Measurements from ENCODE around the gene GRHPR.
"Not testable (repeated sequence)": the region's sequence is repeated elsewhere in the genome, so short reads cannot be mapped to it uniquely, and the experiment has no call there.

The GRHPR gene

DNA sequence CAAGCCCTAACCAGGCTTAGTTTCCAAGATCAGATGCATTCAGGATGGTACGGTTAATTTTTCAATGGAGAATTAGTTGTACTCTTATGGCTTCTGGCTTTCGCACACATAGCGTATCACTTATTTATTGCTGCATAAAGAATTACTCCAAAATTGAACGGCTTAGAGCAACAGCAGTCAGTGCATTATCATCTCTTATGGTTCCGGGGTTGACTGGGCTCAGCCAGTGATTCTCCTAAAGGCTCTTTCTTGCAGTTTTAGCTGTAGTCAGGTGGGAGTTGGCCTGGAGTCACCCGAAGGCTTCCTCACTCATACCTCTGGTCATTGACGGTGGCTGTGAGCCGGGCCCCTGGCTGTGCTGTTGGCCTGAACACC, 595 bp upstream of the GRHPR start:
- peak; percentile 67 for DNase-seq (ENCODE audit: low spot score)

DNA sequence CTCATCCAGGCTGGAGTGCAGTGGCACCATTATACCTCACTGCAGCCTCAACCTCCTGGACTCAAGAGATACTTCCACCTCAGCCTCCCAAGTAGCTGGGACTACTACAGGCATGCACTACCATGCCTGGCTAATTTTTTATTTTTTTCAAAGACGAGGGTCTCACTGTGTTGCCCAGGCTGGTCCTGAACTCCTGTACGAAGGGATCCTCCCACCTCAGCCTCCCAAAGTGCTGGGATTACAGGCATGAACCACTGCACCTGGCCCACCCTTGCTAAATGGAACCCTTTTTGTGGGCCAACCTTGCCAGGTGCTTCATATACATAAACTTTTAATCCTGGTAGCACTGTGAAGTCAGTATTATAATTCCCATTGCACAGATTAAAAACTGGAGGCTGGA, 1.0 kb downstream of the GRHPR start:
- no peak for DNase-seq (ENCODE audit: low spot score)

DNA sequence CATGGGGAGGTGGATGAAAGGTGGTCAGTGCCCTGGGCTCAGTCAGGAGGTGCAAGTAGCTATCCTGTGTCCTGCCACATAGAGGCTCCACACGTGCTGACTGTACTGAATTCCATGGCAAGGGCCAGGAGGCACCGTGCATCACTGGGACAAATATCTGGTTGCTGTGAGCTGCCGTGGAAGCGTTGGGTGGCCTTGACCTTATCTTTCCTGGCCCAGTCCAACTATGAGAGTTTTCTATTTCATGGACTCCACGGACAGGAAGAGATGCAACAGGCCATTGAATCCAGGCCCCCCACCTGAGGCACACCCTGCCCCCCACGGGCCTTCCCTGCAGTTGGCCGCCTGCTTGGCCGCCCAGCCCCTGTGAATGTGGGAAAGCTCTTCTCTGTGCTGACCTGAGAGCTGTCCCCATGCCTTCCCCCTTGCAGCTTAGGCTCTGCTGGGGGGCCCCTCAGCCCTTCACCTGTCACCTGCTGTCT, 1.7 kb downstream of the GRHPR start:
- no peak for DNase-seq (ENCODE audit: low spot score)

DNA sequence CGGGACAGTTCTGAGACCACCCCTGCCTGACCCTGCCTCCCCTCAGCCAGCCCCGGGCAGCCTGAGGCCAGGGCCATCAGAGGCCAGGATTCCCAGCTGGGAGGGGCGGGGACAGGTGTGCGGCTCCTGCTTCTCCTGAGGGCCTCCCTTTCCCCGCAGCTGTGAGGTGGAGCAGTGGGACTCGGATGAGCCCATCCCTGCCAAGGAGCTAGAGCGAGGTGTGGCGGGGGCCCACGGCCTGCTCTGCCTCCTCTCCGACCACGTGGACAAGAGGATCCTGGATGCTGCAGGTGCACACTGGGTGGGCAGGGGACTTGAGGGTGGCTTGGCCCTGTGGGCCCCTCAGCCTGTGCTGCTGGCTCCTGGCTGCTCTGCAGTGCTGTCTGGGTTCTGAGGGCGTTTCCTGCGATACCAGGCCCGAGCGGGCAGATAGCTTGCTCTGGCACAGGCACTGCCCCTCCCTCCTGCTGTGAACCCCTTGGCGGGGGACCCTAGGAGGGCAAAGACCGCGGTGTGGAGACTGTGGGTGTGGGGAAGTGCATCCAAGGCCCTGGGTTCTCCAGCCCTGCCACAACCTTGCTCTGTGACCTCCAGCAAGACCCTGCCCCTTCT, 2.3 kb downstream of the GRHPR start:
- no peak for DNase-seq (ENCODE audit: low spot score)

DNA sequence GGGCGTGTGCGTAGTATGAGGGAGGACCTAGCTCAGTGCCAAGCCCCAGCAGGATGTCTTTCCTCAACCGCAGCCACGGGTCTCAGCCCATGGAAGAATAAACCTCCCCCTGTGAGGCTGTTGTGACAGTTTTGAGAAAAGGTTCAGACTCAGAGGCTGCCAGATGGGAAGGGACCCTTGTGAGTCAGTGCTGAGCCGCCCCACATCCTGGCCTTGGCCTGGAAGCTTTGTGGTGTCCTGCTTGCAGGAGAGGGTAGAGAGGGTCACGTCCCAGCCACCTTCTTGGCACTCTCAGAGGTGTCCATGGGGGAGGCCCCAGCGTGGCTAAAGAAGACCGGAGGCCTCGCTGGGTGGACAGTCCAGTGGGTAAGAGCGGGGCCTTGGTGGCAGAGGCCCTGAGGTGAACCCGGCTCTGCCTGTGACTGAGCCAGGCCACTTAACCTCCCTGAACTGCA, 2.8 kb downstream of the GRHPR start:
- no peak for DNase-seq (ENCODE audit: low spot score)

DNA sequence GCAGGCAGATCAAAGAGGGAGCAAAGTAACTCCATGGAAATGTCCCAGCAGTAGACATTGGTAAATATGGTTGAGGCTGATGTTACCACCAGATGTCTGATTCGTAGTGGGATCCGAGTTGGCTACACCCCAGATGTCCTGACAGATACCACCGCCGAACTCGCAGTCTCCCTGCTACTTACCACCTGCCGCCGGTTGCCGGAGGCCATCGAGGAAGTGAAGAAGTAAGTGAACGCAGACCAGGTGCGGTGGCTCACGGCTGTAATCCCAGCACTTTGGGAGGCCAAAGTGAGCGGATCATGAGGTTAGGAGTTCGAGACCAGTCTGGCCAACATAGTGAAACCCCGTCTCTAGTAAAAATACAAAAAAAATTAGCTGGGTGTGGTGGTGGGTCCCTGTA, 3.9 kb downstream of the GRHPR start:
- DNase-seq (ENCODE audit: low spot score): not testable (repeated sequence)

DNA sequence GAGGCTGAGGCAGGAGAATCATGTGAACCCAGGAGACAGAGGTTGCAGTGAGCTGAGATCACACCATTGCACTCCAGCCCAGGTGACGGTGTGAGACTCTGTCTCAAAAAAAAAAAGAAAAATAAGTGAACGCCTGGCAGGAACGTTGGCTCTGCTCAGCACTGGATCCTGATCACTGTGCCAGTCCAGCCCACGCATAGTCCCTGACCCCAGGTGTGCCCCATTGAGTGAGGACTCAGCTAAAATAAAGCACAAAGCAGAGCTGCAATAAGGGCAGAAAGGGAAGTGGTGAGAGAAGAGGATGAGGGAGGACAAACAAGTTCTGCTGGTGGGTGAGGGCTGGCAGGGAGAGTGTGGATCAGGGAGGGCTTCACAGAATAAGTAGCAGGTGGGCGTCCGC, 4.3 kb downstream of the GRHPR start:
- no peak for DNase-seq (ENCODE audit: low spot score)

DNA sequence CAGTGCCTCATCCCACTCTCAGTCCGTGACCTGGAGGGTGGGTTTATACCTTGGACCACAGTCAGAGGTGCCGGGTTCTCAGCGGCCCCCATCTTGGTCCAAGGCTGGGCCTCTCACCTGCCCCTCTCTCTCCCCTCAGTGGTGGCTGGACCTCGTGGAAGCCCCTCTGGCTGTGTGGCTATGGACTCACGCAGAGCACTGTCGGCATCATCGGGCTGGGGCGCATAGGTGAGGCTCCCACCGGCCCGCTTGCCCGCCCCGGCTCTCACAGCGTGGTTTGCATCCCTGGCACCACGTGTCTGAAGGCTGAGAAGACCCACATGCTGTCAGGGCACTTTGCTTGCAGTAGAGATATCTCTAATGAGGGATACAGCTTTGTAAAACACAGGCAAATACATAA, 5.8 kb downstream of the GRHPR start:
- no peak for DNase-seq (ENCODE audit: low spot score)

DNA sequence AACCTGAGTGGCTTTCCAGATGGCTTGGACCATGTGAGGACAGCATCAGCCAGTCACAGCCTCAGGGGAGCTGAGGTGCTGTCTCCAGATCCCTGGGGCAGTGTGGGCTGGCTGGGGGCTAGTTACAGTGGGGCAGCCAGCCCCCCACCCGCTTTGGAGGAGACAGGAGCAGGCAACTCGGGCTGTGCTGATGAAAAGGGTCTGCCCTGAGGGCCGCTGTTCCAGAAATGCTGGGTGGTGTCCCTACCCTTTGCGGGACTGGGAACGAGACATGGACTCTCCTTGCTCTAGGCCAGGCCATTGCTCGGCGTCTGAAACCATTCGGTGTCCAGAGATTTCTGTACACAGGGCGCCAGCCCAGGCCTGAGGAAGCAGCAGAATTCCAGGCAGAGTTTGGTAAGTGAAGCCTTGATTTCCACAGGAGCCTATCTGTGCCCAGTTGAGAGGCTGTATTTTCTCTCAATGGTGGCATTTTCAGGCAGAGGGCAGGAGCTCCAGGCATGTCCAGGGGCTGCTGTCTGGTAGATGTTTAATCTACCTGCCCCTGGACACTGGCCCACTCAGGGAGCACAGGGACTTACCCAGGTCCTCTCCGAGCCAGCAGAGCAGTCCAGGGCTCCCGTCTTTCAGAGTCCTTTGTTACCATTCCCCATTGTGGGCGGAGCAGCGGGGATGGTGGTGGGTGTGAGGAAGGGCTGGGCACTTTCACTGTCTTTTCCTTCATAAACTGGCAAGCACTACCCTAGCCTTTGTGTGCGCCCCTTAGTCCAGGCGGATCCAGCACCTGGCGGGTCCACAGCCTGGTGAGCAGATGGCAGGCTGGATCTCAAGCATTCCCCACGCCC, 7.2 kb downstream of the GRHPR start:
- no peak for DNase-seq (ENCODE audit: low spot score)

DNA sequence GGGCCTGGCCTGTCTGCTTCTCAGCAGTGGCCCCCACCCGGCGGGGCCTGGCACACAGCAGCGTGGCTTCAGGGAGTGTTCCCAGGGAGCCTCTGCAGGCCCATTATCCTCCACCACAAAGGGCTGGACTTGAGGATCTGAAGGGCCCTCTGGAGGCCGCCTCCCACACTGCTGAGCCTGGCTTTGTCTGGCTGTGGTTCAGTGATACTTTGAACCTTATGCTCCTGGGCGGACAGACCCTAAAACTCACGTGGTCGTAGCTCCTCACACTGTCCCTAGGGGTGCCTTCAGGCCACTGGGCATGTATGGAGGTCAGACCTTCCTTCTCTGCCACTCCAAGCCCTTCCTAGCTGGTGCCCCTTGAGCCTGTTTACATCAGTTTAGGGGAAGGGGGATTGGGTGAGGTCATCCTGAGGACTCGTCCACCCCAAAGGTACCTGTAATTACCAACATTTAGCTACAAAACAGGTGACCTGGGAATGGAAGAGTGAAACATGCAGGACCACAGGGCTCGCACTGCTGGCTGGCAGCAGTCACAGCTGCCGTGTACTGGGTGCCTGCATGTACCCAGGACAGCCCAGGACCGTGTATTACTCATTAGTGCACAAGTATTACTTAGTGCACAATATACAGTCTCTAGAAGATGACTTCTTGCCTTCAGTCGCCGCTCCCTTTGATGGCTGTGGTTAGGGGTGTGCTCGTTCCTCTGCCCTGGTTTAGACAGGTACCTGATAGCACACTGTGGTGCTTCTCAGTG, 8.5 kb downstream of the GRHPR start:
- DNase-seq (ENCODE audit: low spot score): no peak

DNA sequence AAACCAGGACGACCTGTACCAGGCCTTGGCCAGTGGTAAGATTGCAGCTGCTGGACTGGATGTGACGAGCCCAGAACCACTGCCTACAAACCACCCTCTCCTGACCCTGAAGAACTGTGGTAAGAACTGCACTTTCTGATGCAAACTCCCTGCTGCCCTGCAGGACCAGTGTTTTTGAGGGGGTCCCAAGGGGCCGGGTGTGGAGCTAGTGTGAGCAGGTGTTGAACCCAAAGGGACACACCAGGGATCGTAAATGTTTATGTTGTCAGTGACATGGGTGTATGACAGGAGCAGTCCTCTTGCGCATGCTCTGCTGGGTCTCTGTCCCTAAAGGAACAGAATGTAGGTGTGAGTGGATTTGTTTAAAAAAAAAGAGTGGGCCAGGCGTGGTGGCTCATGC, 9.5 kb downstream of the GRHPR start:
- no peak for DNase-seq (ENCODE audit: low spot score)

DNA sequence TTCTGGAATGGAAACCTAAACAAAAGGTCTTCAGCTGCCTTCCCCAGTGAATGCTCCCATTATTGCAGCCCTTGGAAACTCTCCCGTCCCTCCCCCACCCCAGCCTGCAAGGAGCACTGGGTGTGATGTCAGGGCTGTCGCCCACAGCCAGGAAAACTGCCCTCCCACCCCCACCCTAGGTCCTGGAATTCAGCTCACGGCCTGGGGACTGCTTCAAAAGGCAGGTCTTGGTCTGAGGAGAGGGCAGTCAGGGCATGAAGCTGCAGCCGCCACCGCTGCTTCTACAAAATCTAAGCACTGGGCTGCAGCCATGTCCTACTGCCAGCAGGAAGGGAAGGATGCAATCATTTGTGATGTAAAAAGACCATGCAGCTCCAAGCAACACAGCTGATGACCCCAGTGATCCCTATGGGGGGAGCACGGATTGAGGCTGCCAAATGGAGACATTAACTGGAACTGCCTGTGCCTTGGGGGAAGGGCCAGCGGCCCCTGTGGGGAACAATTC, 11.4 kb downstream of the GRHPR start:
- no peak for DNase-seq (ENCODE audit: low spot score)

DNA sequence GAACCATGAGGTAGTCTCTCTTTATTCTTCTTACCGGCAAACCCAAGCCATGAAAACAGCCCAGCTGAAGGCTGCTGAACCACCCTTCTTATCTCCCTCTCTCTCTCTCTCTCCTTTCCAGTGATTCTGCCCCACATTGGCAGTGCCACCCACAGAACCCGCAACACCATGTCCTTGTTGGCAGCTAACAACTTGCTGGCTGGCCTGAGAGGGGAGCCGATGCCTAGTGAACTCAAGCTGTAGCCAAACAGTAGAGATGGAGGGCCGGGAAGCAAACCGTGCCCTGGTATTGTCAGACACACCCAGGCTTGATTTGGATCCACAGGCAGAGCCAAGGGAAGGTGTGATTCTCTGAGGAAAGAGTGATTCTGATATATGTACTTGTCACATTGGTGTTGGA, 14.0 kb downstream of the GRHPR start:
- no peak for DNase-seq (ENCODE audit: low spot score)

DNA sequence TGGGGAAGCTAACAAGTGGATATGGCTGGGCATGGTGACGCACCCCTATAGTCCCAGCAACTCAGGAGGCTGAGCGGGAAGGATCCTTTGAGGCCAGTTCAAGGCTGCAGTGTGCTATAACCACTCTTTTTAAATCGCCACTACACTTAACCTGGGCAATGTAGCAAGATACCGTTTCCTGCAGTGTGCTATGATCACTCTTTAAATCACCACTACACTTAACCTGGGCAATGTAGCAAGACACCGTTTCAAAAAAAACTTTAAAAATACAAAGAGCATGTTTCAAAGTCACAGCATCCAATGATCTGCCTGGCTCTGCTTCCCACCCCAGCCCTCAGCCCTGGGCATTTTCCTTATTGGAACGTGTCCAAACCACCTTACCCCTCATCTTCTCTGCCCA, 14.5 kb downstream of the GRHPR start:
- no peak for DNase-seq (ENCODE audit: low spot score)

DNA sequence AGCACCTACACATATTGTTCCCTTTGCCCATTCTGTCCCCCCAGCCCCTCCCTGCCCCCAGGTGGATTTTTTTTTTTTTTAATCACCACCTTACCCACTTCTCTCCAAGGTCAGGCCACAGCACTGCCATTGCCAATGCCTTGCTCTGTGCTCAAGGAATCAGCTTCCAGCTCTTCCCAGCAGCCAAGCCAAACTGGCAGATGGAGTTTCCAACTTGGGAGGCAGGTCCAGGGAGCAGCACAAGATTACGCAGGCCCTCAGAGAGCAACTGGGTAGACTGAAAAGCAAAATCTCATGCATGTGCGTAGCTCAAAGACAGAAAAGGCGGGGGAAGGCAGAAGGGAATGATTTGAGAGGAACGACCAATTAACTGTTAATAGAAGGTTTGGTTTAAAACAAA, 15.1 kb downstream of the GRHPR start:
- DNase-seq (ENCODE audit: low spot score): no peak

DNA sequence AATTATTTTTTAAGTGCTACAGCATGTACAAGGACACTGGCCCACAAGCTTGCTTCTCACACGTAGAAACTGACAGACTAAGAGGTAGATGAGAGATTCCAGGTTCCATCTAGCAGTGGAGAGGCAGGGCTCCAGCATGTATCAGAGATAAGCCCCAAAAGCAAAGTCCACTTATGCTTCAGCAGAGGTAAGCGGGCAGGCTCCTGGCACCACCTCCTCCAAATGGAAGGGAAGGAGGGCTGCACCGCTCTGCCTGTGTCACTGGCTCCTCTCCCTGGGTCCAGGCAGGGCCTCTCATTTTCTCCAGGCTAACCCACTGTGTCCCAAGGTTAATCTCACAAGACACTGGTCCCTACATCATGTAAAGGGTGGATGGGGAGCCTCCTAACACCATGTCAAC, 15.9 kb downstream of the GRHPR start:
- no peak for DNase-seq (ENCODE audit: low spot score)

DNA sequence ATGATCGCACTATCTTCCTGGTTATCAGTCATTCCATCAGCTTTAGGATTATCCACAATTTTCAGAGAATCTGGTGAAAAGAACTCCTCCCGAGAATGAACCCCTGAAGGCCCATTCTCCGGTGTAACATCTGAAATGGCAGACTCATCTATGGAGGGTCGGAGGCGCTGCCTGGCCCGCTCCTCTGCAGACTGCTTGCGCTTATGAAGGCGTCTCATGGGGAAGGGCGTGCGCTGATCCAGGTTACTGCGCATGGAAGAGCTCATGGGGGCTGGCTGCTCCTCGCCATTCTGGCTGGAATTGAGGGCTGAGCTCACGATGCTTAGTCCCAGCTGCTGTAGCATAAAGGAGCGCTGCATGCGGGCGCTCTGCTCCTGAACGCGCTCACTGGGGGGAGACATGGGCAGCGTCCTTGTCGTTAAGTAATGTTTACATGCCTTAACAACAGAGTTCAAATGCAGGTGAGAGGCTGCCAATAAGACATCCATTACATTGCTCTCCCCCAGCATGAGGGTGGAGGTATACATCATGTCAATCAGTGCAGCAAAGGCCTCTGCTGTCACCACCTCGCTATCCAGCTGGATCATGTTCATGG, 19.4 kb downstream of the GRHPR start:
- DNase-seq (ENCODE audit: low spot score): no peak

DNA sequence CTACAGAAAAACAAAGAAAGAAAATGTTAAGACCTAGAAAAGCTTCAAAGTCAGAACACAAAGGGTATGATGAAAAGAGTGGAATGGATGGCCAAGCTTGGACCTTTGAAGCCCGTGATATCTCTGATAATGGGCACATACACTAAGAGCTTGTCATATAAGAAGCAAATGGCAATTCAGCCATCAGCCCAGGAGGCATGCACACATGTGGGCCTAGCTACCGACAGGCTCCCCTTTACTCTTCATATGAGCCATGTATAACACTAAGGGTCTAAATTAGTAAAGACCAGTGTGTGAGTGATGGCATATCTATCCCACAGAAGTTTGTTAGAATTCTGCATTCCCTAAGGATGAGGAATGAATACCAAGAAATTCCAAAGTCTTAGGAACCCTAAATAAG, 20.1 kb downstream of the GRHPR start:
- no peak for DNase-seq (ENCODE audit: low spot score)

DNA sequence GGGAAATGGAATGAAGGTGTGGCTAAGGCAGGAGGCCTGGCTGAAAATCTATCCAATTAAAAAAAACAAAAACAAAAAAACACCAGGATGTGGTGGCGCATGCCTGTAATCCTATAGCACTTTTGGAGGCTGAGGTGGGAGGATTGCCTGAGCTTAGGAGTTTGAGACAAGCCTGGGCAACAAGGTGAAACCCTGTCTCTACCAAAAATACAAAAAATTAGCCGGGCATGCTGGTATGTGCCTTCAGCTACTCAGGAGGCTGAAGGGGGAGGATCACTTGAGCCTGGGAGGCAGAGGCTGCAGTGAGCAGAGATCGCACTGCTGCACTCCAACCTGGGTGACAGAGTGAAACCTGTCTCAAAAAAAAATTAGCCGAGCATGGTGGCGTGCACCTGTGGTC, 21.1 kb downstream of the GRHPR start:
- no peak for DNase-seq (ENCODE audit: low spot score)

DNA sequence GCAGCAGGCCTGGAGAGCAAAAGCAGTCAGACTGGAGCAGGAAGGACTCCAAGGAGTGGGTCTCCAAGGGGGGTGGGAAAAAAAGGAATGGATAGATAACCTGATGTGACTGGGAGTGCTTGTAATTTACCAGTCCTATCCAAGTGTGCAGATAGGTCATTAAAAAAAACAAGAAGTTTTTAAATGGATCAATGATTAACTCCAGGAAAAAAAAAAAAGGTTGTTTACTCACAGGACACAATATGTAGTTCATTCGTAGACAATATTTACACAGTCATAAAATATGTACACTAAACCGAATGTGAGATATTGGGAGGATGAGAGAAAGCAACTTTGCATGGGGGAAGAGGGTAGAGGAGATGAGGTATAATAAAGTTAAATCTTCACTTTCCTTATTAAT, 22.4 kb downstream of the GRHPR start:
- DNase-seq (ENCODE audit: low spot score): no peak

DNA sequence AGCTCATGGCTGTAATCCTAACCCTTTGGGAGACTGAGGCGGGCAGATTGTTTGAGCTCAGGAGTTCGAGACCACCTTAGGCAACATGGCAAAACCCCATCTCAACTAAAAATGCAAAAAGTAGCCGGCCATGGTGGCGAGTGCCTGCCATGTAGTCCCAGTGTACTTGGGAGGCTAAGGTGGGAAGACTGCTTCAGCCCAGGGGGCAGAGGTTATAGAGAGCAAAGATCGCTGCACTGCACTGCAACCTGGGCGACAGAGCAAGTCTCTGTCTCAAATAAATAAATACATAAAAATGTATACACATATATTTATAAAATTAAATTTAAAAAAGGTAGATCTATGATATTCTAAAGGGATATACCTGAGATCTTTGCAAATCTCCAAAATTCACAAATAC, 23.3 kb downstream of the GRHPR start:
- DNase-seq (ENCODE audit: low spot score): no peak

DNA sequence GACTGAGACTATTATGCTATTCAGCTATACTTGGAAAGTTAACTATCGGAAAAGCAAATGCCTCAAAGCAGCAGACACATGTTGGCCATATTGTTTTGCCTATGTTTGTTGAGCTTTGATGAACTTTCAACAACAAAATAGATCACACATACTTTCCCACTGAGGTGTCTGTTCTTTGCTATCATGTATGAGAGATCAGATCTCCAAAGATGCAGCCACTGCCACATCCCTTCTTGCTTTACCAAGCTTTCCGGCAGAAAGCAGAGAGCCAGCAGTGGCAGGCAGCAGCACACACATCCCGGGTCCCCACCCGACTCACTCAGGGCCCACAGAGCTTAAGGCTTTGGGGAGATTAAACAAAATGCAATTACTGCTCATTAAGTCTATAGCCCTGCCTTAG, 23.9 kb downstream of the GRHPR start:
- no peak for DNase-seq (ENCODE audit: low spot score)

Data from RKO (cell line).